Colonic mucosa (tissue), 4 donors: ENCODE data around the gene PPP1R14C. TPM values are rescaled to one million over a fixed set of nuclear protein-coding genes. Genes with fewer than 3 reads are reported as not detected.
"Not testable (repeated sequence)": the region's sequence is repeated elsewhere in the genome, so short reads cannot be mapped to it uniquely, and the experiment has no call there.

Experiments
- DNase-seq: peaks from one replicate; pipeline ENCODE4 v3.0.0-alpha.2; 2020
- H3K27ac ChIP-seq: fragments of 200-600 bp; one replicate; pipeline ENCODE4 v1.8.0; 2021
- H3K27me3 ChIP-seq: fragments of 200-600 bp; one replicate; pipeline ENCODE4 v1.8.0; 2021
- H3K36me3 ChIP-seq: fragments of 200-600 bp; one replicate; pipeline ENCODE4 v1.8.0; 2021
- H3K4me1 ChIP-seq: fragments of 200-600 bp; one replicate; pipeline ENCODE4 v1.8.0; 2021; ENCODE audit warnings: mild to moderate bottlenecking
- H3K4me3 ChIP-seq: fragments of 200-600 bp; one replicate; pipeline ENCODE4 v1.8.0; 2021
- H3K9ac ChIP-seq, 2 donors: one replicate each; pipeline ENCODE4 v1.7.0; 2013; ENCODE audit warnings: control low read depth in 2 of 2, low read depth in 2 of 2, low read length in 2 of 2
- H3K9me3 ChIP-seq: fragments of 200-600 bp; one replicate; pipeline ENCODE4 v1.8.0; 2021
- intact Hi-C: fragments of 100-400 bp; cut with DNase I; formaldehyde crosslinking; loops from one replicate; pipeline ENCODE4 v1.14.1; 2022
- total RNA-seq, 2 donors: library from RNA; stranded (reverse); fragmentation: NEBNext Ultra II Directional in 1 of 2; extraction: Animal tissue kit (Norgen Biotek cat#: 25700) in 1 of 2; gene quantifications; one replicate each; pipeline ENCODE4 v1.2.1, GENCODE V29; 2021
- TF ChIP-seq, protein P1 (sequence below): fragments of 200-600 bp; IDR thresholded peaks from one replicate; pipeline ENCODE4 v1.8.0; 2022; ENCODE audit warnings: antibody characterized with exemption, mild to moderate bottlenecking
- donor health status: healthy.
- donor health status: DM: no; HTN: no; CAD: no.
- donor health status: DM: no; HTN: no; CAD: no.

The PPP1R14C gene
- total RNA-seq, 2 donors from 2014 or later: 23.7 to 27.3 TPM

DNA sequence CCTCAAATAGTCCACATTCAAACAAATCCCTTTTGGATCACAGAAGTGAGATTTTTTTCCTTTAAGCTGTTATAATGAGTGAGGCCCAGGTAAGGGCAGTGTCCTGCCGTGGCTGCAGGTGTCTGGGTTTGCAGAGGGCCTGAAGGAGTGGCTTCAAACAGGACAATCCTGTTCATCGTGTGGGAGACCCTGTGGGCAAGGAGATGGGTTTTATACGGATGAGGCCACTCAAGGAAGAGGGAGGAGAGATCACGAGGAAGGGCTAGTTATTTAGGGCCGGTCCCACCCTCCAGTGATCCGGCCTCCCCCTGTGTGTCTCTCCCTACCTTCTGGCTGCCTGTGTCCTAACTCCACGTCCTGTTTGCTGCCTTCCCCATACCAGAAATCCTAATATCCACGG, 33.8 kb downstream of the PPP1R14C start:
- Histone ChIP-seq H3K4me3 (no peak overlapping the region), H3K9me3 (no peaks in the 10 kb centered on the region), H3K4me1 (peaks cover 15% of the 10 kb centered on the region), H3K27ac (peak overlapping the region; percentile 60), H3K27me3 (no peaks in the 10 kb centered on the region), H3K9ac (peak overlapping the region; percentile 26 to 87), H3K36me3 (no peaks in the 10 kb centered on the region)
- no peak for DNase-seq
- TF ChIP-seq, protein P1, sequence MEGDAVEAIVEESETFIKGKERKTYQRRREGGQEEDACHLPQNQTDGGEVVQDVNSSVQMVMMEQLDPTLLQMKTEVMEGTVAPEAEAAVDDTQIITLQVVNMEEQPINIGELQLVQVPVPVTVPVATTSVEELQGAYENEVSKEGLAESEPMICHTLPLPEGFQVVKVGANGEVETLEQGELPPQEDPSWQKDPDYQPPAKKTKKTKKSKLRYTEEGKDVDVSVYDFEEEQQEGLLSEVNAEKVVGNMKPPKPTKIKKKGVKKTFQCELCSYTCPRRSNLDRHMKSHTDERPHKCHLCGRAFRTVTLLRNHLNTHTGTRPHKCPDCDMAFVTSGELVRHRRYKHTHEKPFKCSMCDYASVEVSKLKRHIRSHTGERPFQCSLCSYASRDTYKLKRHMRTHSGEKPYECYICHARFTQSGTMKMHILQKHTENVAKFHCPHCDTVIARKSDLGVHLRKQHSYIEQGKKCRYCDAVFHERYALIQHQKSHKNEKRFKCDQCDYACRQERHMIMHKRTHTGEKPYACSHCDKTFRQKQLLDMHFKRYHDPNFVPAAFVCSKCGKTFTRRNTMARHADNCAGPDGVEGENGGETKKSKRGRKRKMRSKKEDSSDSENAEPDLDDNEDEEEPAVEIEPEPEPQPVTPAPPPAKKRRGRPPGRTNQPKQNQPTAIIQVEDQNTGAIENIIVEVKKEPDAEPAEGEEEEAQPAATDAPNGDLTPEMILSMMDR: no peak
- intact Hi-C loops: no loop called here

DNA sequence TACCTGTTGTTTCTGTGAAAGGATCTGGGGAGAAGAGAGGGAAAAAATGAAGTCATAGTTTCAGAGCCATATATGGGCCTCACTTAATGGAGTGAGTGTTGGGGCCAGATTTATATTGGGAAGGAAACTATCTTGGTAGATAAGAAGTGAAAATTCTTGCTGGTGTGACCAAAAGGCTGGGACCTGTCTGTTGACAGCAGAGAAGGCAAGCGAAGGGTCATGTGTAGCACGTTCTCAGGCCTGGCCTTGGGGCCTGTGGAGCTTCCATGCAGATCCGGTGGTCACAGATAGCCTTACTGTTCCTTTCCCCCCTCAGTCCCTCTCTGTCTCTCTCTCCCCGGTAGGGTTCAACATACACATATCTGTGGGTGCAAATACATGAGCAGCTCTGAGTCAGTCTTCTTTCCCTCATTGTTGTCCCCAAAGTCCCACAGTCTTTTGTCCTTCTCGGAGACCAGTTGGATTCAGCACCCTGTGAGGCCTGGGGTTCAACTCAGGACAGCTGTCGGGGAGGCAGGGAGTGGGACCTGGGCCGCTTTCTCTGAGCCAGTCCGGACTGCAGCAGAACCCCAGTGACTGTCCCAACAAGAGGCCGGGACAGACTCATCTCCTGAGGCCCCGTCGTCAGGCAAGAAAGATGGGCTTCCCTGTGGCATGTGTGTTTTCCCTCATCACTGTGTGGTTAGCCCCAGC, 34.6 kb downstream of the PPP1R14C start:
- H3K9ac ChIP-seq: peak overlapping the region in 1 of 2 donors; percentile 87
- no peak for DNase-seq
- no peaks in the 10 kb centered on the region for H3K36me3 ChIP-seq
- intact Hi-C loops: no loop called here
- H3K27me3 ChIP-seq: no peaks in the 10 kb centered on the region
- no peaks in the 10 kb centered on the region for H3K9me3 ChIP-seq
- peaks cover 15% of the 10 kb centered on the region for H3K4me1 ChIP-seq
- H3K27ac ChIP-seq: peak overlapping the region; percentile 60
- H3K4me3 ChIP-seq: no peak overlapping the region
- TF ChIP-seq, protein P1: no peak

DNA sequence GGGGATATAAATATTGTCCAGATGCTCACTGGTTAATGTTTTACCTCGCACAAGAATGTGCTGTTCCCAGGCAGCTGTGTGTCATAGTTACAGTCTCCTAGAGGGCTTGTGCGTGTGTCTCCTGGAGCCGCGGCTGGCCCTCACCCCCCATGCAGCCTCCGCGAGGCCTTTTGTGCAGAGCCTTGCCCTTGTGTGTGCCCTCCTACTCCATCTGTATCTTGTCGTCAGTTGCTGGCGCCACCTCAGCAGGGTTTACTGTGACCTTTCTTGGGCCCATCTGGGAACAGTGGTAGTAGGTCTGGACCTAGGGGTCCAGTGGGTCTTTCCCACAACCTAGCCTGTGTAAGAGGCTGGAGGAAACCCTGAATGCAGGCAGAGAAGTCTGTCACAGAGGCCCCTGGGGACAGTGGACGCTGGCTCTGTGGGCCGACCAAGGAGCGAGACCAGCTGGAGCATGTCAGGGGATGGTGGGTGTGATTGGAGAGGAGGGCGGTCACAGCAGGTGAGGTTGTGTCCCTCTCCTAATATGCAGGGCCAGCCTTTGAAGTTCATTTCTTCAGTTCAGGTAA, 35.2 kb downstream of the PPP1R14C start:
- H3K27ac ChIP-seq: no peak overlapping the region
- no peaks in the 10 kb centered on the region for H3K27me3 ChIP-seq
- no peaks in the 10 kb centered on the region for H3K9me3 ChIP-seq
- peak; percentile 65 for DNase-seq
- intact Hi-C loops: no loop called here
- TF ChIP-seq, protein P1: no peak
- H3K4me3 ChIP-seq: no peak overlapping the region
- no peaks in the 10 kb centered on the region for H3K36me3 ChIP-seq
- H3K9ac ChIP-seq: peak overlapping the region in 1 of 2 donors; percentile 87
- H3K4me1 ChIP-seq: peaks cover 20% of the 10 kb centered on the region

DNA sequence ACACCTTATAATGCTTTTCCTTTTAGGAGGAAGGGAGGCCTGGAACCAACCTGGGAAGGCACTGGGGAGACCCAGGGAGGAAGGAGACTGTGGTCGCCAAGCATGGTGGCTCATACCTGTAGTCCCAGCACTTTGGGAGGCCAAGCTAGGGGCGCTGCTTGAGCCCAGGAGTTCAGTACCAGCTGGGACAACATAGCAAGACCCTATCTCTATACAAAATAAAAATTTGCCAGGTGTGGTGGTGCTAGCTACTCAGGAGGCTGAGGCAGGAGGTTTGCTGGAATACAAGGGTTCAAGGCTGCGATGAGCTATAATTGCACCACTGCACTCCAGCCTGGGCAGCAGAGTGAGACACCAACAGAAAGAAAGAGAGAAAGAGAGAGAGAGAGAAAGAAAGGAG, 36.2 kb downstream of the PPP1R14C start:
- H3K9me3 ChIP-seq: no peaks in the 10 kb centered on the region
- no peak overlapping the region for H3K4me3 ChIP-seq
- TF ChIP-seq, protein P1: no peak
- no peak overlapping the region for H3K9ac ChIP-seq
- intact Hi-C loops: no loop called here
- peaks cover 20% of the 10 kb centered on the region for H3K4me1 ChIP-seq
- no peaks in the 10 kb centered on the region for H3K36me3 ChIP-seq
- DNase-seq: no peak
- H3K27me3 ChIP-seq: no peaks in the 10 kb centered on the region
- no peak overlapping the region for H3K27ac ChIP-seq

DNA sequence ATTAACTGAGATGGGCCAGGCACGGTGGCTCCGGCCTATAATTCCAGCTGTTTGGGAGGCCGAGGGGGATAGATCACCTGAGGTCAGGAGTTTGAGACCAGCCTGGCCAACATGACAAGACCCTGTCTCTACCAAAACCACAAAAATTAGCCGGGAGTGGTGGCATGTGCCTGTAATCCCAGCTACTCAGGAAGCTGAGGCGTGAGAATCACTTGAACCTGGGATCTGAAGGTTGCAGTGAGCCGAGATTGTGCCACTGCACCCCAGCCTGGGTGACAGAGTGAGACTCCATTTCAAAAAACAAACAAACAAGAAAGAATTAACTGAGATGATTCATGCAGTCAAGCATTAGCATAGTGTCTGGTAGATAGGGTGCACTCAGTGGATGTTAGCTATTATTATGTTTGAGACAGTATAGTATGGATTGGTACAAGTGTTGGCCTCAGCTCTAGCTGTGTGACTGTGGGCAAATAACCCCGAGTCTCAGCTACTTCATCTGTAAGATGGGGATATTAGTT, 37.1 kb downstream of the PPP1R14C start:
- H3K9me3 ChIP-seq, H3K27me3 ChIP-seq, DNase-seq, H3K9ac ChIP-seq, H3K4me3 ChIP-seq, H3K36me3 ChIP-seq, intact Hi-C loops, H3K27ac ChIP-seq: not testable (repeated sequence)
- peaks cover 18% of the 10 kb centered on the region for H3K4me1 ChIP-seq

DNA sequence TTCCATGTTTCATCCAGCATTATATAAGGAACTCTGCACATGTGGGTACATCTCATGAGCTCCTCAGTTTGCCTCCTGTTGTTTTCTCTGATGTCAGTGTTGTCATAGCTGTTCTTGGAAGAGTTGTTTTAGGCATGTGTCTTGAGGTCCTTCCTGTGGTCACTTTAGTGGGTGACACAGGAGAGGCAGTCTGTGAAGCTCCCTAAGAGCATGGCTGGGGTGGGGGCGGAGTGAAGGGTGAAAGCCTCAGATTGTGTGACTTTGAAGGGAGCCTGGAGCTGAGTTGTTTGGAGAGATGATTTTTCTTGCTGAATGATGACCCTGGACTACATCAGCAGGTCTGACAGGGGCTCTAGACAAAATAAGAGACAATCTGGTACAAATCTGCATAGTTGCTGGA, 37.7 kb downstream of the PPP1R14C start:
- TF ChIP-seq, protein P1: no peak
- no peak for DNase-seq
- Histone ChIP-seq H3K4me1 (peaks cover 15% of the 10 kb centered on the region), H3K4me3 (no peak overlapping the region), H3K9ac (no peak overlapping the region), H3K27me3 (no peaks in the 10 kb centered on the region), H3K27ac (no peak overlapping the region), H3K9me3 (no peaks in the 10 kb centered on the region), H3K36me3 (no peaks in the 10 kb centered on the region)
- intact Hi-C loops: no loop called here
